Measurements from ENCODE around the gene THBS3.
A peak's percentile ranks its signal among the peaks of the same experiment; 100 is the strongest.

Gene THBS3

DNA sequence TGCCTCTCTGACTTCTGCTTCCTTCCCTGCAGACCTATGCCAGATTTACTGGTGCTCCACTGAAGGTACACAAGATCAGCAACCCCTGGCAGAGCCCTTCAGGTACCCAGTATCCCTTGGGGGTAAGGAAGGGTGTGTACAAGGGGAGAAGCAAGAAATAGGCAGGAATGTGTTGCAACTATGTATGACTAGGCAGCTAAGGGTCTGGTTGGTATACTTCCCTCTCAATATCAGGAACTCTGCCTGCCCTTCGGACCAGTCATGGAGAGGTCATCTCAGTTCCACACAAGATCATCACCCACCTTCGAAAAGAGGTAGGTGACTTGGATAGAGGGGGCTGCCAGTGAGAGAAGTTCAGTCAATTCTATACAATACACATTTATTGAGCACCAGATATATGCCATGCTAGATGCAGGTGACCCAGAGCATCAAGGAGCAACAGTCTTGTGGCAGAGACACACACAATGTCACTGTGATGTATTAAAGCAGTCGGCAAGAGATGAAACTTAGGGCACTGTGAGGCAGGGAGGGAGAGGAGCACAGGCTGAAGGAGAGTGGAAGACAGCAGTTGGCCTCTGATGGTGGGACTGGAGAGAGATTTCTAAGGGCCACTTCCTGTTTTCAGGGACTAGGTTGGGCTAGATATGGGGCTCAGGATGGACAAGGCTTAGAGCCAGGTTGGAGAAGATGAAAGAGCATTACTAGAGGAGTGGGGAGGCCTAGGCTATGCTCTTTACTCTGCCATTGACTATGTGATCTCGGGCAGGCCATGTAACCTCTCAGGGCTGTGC lies 2.8 kb upstream of the THBS3 start:
- no peak overlapping the region for H3K27ac ChIP-seq (ENCODE audit: low read depth, low read length)
- peaks cover 8 to 30% (median 28%) of the 10 kb centered on the region in 5 donors for H3K4me1 ChIP-seq (ENCODE audit: control insufficient read depth in 5 of 5, insufficient read depth in 5 of 5, low read length in 5 of 5)
- peaks cover 0 to 33% (median 5%) of the 10 kb centered on the region in 5 donors for H3K36me3 ChIP-seq (ENCODE audit: control insufficient read depth in 5 of 5, insufficient read depth in 5 of 5, low read length in 5 of 5)
- no peaks in the 10 kb centered on the region for H3K27me3 ChIP-seq (ENCODE audit: control insufficient read depth in 5 of 5, insufficient read depth in 4 of 5, low read length in 5 of 5)
- H3K9ac ChIP-seq (ENCODE audit: low read length in 5 of 5): no peak overlapping the region
- H3K4me3 ChIP-seq (ENCODE audit: low read depth in 1 of 5, low read length in 5 of 5): no peak overlapping the region
- H3K9me3 ChIP-seq (ENCODE audit: control insufficient read depth in 5 of 5, low read length in 5 of 5): no peaks in the 10 kb centered on the region

GRCh38 chr1:155209312-155209721 lies 1.6 kb upstream of the THBS3 start:
- peak overlapping the region; percentile 78 to 97 (median 94) for H3K4me3 ChIP-seq (ENCODE audit: low read depth in 1 of 5, low read length in 5 of 5)
- H3K27ac ChIP-seq (ENCODE audit: low read depth, low read length): peak overlapping the region; percentile 99
- no peaks in the 10 kb centered on the region for H3K9me3 ChIP-seq (ENCODE audit: control insufficient read depth in 5 of 5, low read length in 5 of 5)
- peaks cover 0 to 26% (median 5%) of the 10 kb centered on the region in 5 donors for H3K36me3 ChIP-seq (ENCODE audit: control insufficient read depth in 5 of 5, insufficient read depth in 5 of 5, low read length in 5 of 5)
- no peaks in the 10 kb centered on the region for H3K27me3 ChIP-seq (ENCODE audit: control insufficient read depth in 5 of 5, insufficient read depth in 4 of 5, low read length in 5 of 5)
- H3K4me1 ChIP-seq (ENCODE audit: control insufficient read depth in 5 of 5, insufficient read depth in 5 of 5, low read length in 5 of 5): peaks cover 8 to 30% (median 28%) of the 10 kb centered on the region in 5 donors
- peak overlapping the region; percentile 66 to 97 (median 92) for H3K9ac ChIP-seq (ENCODE audit: low read length in 5 of 5)

GRCh38 chr1:155208541-155209311 lies 1.0 kb upstream of the THBS3 start, which contains the start of gene MTX1:
MTX1 (plus strand) TSS chr1:155208695; CDS start chr1:155208805, 110 bp downstream.
- Histone ChIP-seq H3K9ac (ENCODE audit: low read length in 5 of 5) (peak within 1 kb of the TSS; percentile 90 to 97 (median 94)), H3K4me3 (ENCODE audit: low read depth in 1 of 5, low read length in 5 of 5) (peak within 1 kb of the TSS; percentile 78 to 97 (median 94)), H3K36me3 (ENCODE audit: control insufficient read depth in 5 of 5, insufficient read depth in 5 of 5, low read length in 5 of 5) (peaks cover 0 to 26% (median 5%) of the 10 kb centered on the region in 5 donors), H3K27ac (ENCODE audit: low read depth, low read length) (peak within 1 kb of the TSS; percentile 99), H3K4me1 (ENCODE audit: control insufficient read depth in 5 of 5, insufficient read depth in 5 of 5, low read length in 5 of 5) (peaks cover 8 to 30% (median 28%) of the 10 kb centered on the region in 5 donors), H3K9me3 (ENCODE audit: control insufficient read depth in 5 of 5, low read length in 5 of 5) (no peaks in the 10 kb centered on the region), H3K27me3 (ENCODE audit: control insufficient read depth in 5 of 5, insufficient read depth in 4 of 5, low read length in 5 of 5) (no peaks in the 10 kb centered on the region)

- Histone ChIP-seq H3K4me3 (ENCODE audit: low read depth in 1 of 5, low read length in 5 of 5) (peak overlapping the region; percentile 56 to 94 (median 71)), H3K4me1 (ENCODE audit: control insufficient read depth in 5 of 5, insufficient read depth in 5 of 5, low read length in 5 of 5) (peaks cover 8 to 30% (median 28%) of the 10 kb centered on the region in 5 donors), H3K9me3 (ENCODE audit: control insufficient read depth in 5 of 5, low read length in 5 of 5) (no peaks in the 10 kb centered on the region), H3K9ac (ENCODE audit: low read length in 5 of 5) (peak overlapping the region in 4 of 5 donors; percentile 40 to 78 (median 54)), H3K36me3 (ENCODE audit: control insufficient read depth in 5 of 5, insufficient read depth in 5 of 5, low read length in 5 of 5) (peaks cover 0 to 19% (median 5%) of the 10 kb centered on the region in 5 donors), H3K27ac (ENCODE audit: low read depth, low read length) (peak overlapping the region; percentile 99), H3K27me3 (ENCODE audit: control insufficient read depth in 5 of 5, insufficient read depth in 4 of 5, low read length in 5 of 5) (no peaks in the 10 kb centered on the region)
Measured at GRCh38 chr1:155206891-155207805, 549 bp downstream of the THBS3 start.

DNA sequence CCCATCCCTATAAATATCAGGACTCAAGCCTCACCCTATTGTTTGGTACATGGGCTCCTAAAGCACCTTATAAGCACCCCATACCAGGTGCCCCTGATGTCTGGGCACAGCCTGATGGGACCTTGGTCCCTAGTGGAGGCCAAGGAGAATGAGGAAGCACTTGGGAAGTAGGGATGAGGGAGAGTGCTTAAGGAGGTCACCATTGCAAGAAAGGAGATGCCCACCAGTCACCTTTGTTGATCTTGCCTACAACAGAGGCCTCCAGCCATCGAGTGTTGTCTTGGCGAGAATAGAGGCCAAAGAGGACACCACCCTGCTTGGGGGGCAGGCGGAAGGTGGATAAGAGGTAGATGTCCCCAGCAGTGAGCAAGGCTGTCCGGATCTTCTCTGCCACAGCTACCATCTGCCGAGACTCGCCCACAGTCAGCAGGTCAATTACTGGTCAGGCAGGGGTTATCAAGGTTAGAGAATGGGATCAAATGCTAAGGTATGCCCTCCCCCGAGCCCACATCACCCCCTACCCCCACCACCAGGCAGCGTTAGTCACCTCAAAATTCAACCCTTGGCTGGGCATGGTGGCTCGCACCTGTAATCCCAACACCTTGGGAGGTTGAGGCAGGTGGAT lies 1.6 kb downstream of the THBS3 start:
- H3K9ac ChIP-seq (ENCODE audit: low read length in 5 of 5): no peak overlapping the region
- peaks cover 0 to 9% (median 3%) of the 10 kb centered on the region in 5 donors for H3K36me3 ChIP-seq (ENCODE audit: control insufficient read depth in 5 of 5, insufficient read depth in 5 of 5, low read length in 5 of 5)
- H3K4me1 ChIP-seq (ENCODE audit: control insufficient read depth in 5 of 5, insufficient read depth in 5 of 5, low read length in 5 of 5): peaks cover 8 to 30% (median 28%) of the 10 kb centered on the region in 5 donors
- no peak overlapping the region for H3K4me3 ChIP-seq (ENCODE audit: low read depth in 1 of 5, low read length in 5 of 5)
- no peaks in the 10 kb centered on the region for H3K9me3 ChIP-seq (ENCODE audit: control insufficient read depth in 5 of 5, low read length in 5 of 5)
- no peak overlapping the region for H3K27ac ChIP-seq (ENCODE audit: low read depth, low read length)
- H3K27me3 ChIP-seq (ENCODE audit: control insufficient read depth in 5 of 5, insufficient read depth in 4 of 5, low read length in 5 of 5): no peaks in the 10 kb centered on the region

GRCh38 chr1:155205035-155205434 lies 2.7 kb downstream of the THBS3 start:
- peaks cover 8 to 28% (median 28%) of the 10 kb centered on the region in 5 donors for H3K4me1 ChIP-seq (ENCODE audit: control insufficient read depth in 5 of 5, insufficient read depth in 5 of 5, low read length in 5 of 5)
- no peak overlapping the region for H3K9ac ChIP-seq (ENCODE audit: low read length in 5 of 5)
- H3K36me3 ChIP-seq (ENCODE audit: control insufficient read depth in 5 of 5, insufficient read depth in 5 of 5, low read length in 5 of 5): peaks cover 0 to 12% (median 6%) of the 10 kb centered on the region in 5 donors
- H3K27me3 ChIP-seq (ENCODE audit: control insufficient read depth in 5 of 5, insufficient read depth in 4 of 5, low read length in 5 of 5): no peaks in the 10 kb centered on the region
- H3K4me3 ChIP-seq (ENCODE audit: low read depth in 1 of 5, low read length in 5 of 5): no peak overlapping the region
- H3K9me3 ChIP-seq (ENCODE audit: control insufficient read depth in 5 of 5, low read length in 5 of 5): no peaks in the 10 kb centered on the region
- H3K27ac ChIP-seq (ENCODE audit: low read depth, low read length): no peak overlapping the region

GRCh38 chr1:155202731-155203515 lies 4.8 kb downstream of the THBS3 start:
- Histone ChIP-seq H3K4me1 (ENCODE audit: control insufficient read depth in 5 of 5, insufficient read depth in 5 of 5, low read length in 5 of 5) (peaks cover 4 to 18% (median 12%) of the 10 kb centered on the region in 5 donors), H3K27ac (ENCODE audit: low read depth, low read length) (no peak overlapping the region), H3K27me3 (ENCODE audit: control insufficient read depth in 5 of 5, insufficient read depth in 4 of 5, low read length in 5 of 5) (no peaks in the 10 kb centered on the region), H3K36me3 (ENCODE audit: control insufficient read depth in 5 of 5, insufficient read depth in 5 of 5, low read length in 5 of 5) (peaks cover 0 to 20% (median 11%) of the 10 kb centered on the region in 5 donors), H3K9me3 (ENCODE audit: control insufficient read depth in 5 of 5, low read length in 5 of 5) (no peaks in the 10 kb centered on the region), H3K9ac (ENCODE audit: low read length in 5 of 5) (no peak overlapping the region), H3K4me3 (ENCODE audit: low read depth in 1 of 5, low read length in 5 of 5) (no peak overlapping the region)

DNA sequence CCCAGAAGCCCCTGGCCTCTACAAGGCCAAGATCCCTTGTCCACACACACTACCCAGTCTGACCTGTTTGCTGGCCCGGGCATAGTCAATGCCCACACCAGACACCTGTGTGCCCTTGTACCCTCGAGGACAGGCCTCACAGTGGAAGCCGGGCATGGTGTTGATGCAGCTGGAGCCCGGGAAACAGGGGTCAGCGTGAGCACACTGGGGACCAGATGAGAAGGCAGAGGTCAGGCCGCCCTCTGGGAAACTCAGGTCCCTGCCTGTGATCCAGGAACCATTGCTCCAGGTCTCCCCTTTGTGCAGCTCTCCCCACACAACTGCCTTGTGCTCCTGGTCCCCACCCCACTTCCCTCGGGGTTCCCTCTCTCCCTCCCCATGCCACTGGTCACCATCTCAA lies 5.5 kb downstream of the THBS3 start:
- H3K4me3 ChIP-seq (ENCODE audit: low read depth in 1 of 5, low read length in 5 of 5): no peak overlapping the region
- H3K4me1 ChIP-seq (ENCODE audit: control insufficient read depth in 5 of 5, insufficient read depth in 5 of 5, low read length in 5 of 5): peaks cover under 1 to 16% (median 6%) of the 10 kb centered on the region in 5 donors
- H3K27ac ChIP-seq (ENCODE audit: low read depth, low read length): no peak overlapping the region
- no peaks in the 10 kb centered on the region for H3K27me3 ChIP-seq (ENCODE audit: control insufficient read depth in 5 of 5, insufficient read depth in 4 of 5, low read length in 5 of 5)
- H3K9me3 ChIP-seq (ENCODE audit: control insufficient read depth in 5 of 5, low read length in 5 of 5): no peaks in the 10 kb centered on the region
- no peak overlapping the region for H3K9ac ChIP-seq (ENCODE audit: low read length in 5 of 5)
- H3K36me3 ChIP-seq (ENCODE audit: control insufficient read depth in 5 of 5, insufficient read depth in 5 of 5, low read length in 5 of 5): peaks cover 0 to 24% (median 17%) of the 10 kb centered on the region in 5 donors
